Measurements from ENCODE around the gene LRRC28.

The LRRC28 gene

DNA sequence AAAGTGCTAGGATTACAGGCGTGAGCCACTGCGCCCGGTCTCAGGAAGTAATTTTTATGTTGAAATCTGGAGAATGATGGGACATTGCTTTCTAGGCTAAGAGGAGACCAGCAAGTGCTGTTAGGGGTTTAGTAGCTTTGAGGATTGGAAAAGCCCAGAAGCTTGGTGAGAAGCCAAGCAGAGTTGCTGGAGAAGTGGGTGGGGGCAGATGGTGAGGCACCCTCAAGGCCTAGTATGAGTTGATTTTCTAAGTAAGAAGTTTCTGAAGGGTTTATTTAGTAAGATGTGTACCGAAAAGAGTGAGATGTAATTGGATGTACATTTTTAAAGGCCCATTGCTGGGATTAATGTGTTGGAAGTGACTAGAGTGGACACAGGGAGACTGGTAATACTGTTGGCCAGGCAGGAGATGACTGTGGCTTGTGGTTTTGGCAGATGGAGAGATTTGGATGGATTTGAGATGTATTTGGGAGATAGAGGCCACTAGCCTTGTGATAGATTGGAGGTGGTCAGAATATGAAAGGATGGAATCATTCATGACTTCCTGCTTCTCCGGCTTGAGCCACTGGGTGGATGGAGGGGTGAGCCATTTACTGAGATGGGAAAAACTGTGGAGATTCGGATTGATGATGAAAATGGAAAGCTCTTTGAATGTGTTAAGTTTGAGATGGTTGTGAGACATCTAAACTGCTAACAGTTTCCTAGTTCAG is 2.3 kb downstream of the LRRC28 start:
- H3K4me1 ChIP-seq (ENCODE audit: low read length) = peaks cover 27% of the 10 kb centered on the region
- H3K36me3 ChIP-seq (replicated peaks; ENCODE audit: low read depth, low read length) = peaks cover 4% of the 10 kb centered on the region
- H3K9ac ChIP-seq (ENCODE audit: low read length) = peak overlapping the region; percentile 15; the same call in 1 of the 2 replicates
- H4K20me1 ChIP-seq (ENCODE audit: insufficient read depth, low read length) = no peaks in the 10 kb centered on the region
- H3K4me3 ChIP-seq (ENCODE audit: low read length) = peak overlapping the region; percentile 44; the same call in 1 of the 2 replicates
- TF ChIP-seq, protein P1, sequence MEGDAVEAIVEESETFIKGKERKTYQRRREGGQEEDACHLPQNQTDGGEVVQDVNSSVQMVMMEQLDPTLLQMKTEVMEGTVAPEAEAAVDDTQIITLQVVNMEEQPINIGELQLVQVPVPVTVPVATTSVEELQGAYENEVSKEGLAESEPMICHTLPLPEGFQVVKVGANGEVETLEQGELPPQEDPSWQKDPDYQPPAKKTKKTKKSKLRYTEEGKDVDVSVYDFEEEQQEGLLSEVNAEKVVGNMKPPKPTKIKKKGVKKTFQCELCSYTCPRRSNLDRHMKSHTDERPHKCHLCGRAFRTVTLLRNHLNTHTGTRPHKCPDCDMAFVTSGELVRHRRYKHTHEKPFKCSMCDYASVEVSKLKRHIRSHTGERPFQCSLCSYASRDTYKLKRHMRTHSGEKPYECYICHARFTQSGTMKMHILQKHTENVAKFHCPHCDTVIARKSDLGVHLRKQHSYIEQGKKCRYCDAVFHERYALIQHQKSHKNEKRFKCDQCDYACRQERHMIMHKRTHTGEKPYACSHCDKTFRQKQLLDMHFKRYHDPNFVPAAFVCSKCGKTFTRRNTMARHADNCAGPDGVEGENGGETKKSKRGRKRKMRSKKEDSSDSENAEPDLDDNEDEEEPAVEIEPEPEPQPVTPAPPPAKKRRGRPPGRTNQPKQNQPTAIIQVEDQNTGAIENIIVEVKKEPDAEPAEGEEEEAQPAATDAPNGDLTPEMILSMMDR (IDR thresholded peaks at IDR 0.05; ENCODE audit: low read depth, low read length) = no peak
- no peak for TF ChIP-seq EZH2phosphoT487 (IDR thresholded peaks at IDR 0.05; ENCODE audit: low read depth)
- peak overlapping the region; percentile 58 for H3K4me2 ChIP-seq (ENCODE audit: low read length)
- H2AFZ ChIP-seq (ENCODE audit: low read depth, low read length) = peak overlapping the region; percentile 42; the same call in 1 of the 2 replicates
- no peak overlapping the region for H3K27ac ChIP-seq (ENCODE audit: low read length)
- H3K9me3 ChIP-seq (ENCODE audit: insufficient read depth, low read length) = no peaks in the 10 kb centered on the region
- no peaks in the 10 kb centered on the region for H3K27me3 ChIP-seq (ENCODE audit: low read depth, low read length)
- 0 out of 2 replicates have a peak, but pooled peaks cover 4% of the 10 kb centered on the region for H3K79me2 ChIP-seq (ENCODE audit: low read length)

DNA sequence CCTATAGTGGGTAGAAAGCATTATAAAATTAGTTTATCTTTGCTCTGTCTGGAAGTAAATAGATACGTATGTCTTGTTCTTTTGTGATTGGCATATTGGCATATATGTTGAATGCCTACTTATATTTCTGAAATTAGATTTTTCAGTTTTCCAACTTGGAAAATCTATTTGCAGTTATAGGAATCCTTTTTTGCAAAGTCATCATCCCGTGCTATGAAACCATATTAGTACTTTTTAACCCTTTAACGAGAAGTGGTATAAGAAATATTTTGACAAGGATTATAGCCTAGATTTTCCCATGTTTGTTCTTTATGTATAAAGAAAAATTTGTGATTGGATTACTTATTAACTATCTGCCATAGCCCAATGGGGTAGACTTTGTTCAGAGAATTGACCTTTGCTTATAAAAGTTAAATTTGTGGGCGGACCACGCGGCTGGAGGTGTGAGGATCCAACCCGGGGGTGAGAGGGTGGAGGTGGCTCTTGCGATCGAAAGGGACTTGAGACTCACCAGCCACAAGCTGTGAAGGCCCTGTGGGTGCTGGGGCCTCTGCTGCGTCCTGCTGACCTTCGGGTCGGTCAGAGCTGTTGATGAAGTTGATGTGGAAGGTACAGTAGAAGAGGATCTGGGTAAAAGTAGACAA is 5.9 kb downstream of the LRRC28 start:
- Histone ChIP-seq H2AFZ (ENCODE audit: low read depth, low read length) (no peak overlapping the region), H4K20me1 (ENCODE audit: insufficient read depth, low read length) (no peaks in the 10 kb centered on the region), H3K9me3 (ENCODE audit: insufficient read depth, low read length) (no peaks in the 10 kb centered on the region), H3K9ac (ENCODE audit: low read length) (no peak overlapping the region), H3K4me2 (ENCODE audit: low read length) (no peak overlapping the region), H3K79me2 (ENCODE audit: low read length) (0 out of 2 replicates have a peak, but pooled peaks cover 4% of the 10 kb centered on the region), H3K4me3 (ENCODE audit: low read length) (no peak overlapping the region), H3K4me1 (ENCODE audit: low read length) (peaks cover 18% of the 10 kb centered on the region), H3K27me3 (ENCODE audit: low read depth, low read length) (no peaks in the 10 kb centered on the region), H3K27ac (ENCODE audit: low read length) (no peak overlapping the region), H3K36me3 (replicated peaks; ENCODE audit: low read depth, low read length) (peaks cover 5% of the 10 kb centered on the region)
- no peak for TF ChIP-seq EZH2phosphoT487 (IDR thresholded peaks at IDR 0.05; ENCODE audit: low read depth)
- TF ChIP-seq, protein P1 (IDR thresholded peaks at IDR 0.05; ENCODE audit: low read depth, low read length) = no peak

DNA sequence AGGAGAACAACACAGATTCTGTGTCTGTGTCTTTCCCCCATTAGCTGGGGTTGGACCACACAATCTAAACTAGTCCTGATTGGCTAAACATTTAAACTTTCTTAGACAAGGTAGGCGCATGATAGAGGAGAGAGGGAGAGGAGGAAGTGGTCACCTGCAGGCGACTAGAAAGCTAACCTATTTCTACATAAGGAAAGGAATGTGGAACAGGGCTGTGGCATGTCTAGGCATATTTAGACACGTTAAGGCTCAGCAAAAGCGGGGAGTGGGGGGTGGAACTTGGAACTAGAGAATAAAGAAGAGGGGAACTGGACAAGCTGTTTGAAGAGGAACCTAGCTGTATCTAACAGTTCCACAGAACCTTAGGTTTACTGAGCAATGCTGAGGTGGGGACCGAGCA is 12.8 kb downstream of the LRRC28 start:
- no peak overlapping the region for H2AFZ ChIP-seq (ENCODE audit: low read depth, low read length)
- no peaks in the 10 kb centered on the region for H3K36me3 ChIP-seq (replicated peaks; ENCODE audit: low read depth, low read length)
- H3K4me3 ChIP-seq (ENCODE audit: low read length) = no peak overlapping the region
- H3K9me3 ChIP-seq (ENCODE audit: insufficient read depth, low read length) = no peaks in the 10 kb centered on the region
- H3K27ac ChIP-seq (ENCODE audit: low read length) = no peak overlapping the region
- no peaks in the 10 kb centered on the region for H3K27me3 ChIP-seq (ENCODE audit: low read depth, low read length)
- no peaks in the 10 kb centered on the region for H3K4me1 ChIP-seq (ENCODE audit: low read length)
- H4K20me1 ChIP-seq (ENCODE audit: insufficient read depth, low read length) = no peaks in the 10 kb centered on the region
- TF ChIP-seq, protein P1 (IDR thresholded peaks at IDR 0.05; ENCODE audit: low read depth, low read length) = no peak
- no peak for TF ChIP-seq EZH2phosphoT487 (IDR thresholded peaks at IDR 0.05; ENCODE audit: low read depth)
- no peaks in the 10 kb centered on the region for H3K79me2 ChIP-seq (ENCODE audit: low read length)
- H3K9ac ChIP-seq (ENCODE audit: low read length) = no peak overlapping the region
- no peak overlapping the region for H3K4me2 ChIP-seq (ENCODE audit: low read length)

DNA sequence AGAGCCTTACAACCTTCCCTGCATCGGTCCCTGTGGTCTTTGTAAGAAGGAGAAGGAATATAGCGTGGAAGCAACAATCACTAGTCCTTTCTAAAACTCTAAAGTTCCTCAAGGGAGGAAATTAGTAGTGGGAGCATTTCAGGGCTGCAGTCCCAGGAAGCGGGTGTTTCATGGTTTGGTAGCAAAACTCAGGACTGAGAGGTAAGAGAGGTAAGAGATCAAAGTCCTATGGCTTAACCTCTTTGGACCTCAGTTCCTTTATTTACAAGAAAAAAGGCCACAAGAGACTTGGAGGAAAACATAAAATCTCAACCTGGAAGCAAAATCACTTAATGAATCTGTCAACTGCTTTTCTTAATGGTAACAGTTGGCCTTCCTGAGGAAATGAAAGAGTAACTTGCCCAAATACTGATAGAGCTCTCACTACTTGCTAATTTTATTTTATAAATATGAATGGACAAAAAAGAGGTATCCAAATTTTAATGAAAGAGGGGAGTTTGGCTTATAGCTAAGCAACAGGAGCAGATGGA is 14.3 kb downstream of the LRRC28 start:
- Histone ChIP-seq H3K79me2 (ENCODE audit: low read length) (no peaks in the 10 kb centered on the region), H3K4me2 (ENCODE audit: low read length) (no peak overlapping the region), H3K27ac (ENCODE audit: low read length) (no peak overlapping the region), H2AFZ (ENCODE audit: low read depth, low read length) (no peak overlapping the region), H4K20me1 (ENCODE audit: insufficient read depth, low read length) (no peaks in the 10 kb centered on the region), H3K9ac (ENCODE audit: low read length) (no peak overlapping the region), H3K9me3 (ENCODE audit: insufficient read depth, low read length) (no peaks in the 10 kb centered on the region), H3K27me3 (ENCODE audit: low read depth, low read length) (no peaks in the 10 kb centered on the region), H3K4me3 (ENCODE audit: low read length) (no peak overlapping the region), H3K36me3 (replicated peaks; ENCODE audit: low read depth, low read length) (no peaks in the 10 kb centered on the region), H3K4me1 (ENCODE audit: low read length) (no peaks in the 10 kb centered on the region)
- TF ChIP-seq, protein P1 (IDR thresholded peaks at IDR 0.05; ENCODE audit: low read depth, low read length) = no peak
- TF ChIP-seq EZH2phosphoT487 (IDR thresholded peaks at IDR 0.05; ENCODE audit: low read depth) = no peak

Measured in OCI-LY3 (cell line).